ENCODE data around the gene SYT17.

SYT17 gene, protein sequence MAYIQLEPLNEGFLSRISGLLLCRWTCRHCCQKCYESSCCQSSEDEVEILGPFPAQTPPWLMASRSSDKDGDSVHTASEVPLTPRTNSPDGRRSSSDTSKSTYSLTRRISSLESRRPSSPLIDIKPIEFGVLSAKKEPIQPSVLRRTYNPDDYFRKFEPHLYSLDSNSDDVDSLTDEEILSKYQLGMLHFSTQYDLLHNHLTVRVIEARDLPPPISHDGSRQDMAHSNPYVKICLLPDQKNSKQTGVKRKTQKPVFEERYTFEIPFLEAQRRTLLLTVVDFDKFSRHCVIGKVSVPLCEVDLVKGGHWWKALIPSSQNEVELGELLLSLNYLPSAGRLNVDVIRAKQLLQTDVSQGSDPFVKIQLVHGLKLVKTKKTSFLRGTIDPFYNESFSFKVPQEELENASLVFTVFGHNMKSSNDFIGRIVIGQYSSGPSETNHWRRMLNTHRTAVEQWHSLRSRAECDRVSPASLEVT

DNA sequence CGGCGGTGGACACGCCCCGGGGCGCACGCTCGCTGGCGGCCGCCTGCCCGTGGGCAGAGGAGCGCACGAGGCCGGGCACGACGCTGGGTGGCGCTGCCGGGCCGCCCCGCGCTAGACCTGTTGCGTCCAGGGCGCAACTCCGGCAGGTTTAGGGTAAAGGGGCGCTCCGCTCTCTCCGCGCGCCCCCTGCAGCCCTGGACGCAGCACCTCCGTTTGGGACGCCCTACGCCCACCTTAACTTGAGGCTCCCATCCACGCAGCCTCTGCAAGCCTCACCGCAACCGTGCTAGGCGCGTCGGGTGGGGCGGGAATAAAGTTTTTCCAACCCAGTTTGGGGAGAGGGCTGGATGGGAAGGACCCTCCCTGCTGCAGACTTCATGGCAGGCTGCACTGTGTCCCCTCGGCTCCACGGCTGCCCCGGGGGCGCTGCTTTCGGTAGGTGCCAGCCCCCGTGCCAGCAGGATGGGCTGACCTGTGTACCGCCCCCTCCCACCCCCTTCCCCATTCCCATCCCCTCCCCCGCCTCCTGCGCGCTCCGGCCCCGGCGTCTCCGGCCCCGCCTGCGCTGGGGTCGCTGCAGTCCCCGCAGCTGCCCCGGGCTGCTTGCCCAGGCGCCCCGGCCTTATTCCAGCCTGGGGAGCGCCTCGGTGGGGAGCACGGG, at the start of gene SYT17:
TSS of gene SYT17 (plus strand) at position 531 of the 661 bp plus-strand sequence. CDS start 407 bp downstream, outside the sequence.
- DNase-seq: peak; percentile 86

DNA sequence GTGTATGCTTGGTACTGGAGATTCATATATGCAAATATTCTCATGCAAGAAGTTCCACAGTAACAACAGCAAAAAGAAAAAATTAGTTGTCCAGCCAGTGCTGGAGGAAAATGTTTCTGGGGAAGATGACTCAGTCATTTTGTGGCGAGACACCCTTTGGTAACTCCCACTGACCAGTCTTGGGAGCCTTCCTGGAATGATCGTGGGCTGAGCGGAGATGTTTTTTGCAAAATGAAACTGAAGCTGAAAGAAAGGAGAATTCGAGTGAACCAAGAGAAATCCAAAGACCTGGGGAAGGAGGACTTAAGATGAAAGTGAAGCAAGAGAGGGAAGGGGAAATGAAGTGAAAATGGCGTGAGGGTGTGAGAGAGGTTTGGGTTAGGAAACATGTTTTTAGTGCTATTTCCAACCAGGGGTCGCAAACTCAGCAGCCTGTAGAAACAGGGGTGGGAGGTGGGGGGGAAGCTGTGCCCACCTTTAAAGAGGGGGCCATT, 49.1 kb upstream of the SYT17 start:
- no peak for DNase-seq

DNA sequence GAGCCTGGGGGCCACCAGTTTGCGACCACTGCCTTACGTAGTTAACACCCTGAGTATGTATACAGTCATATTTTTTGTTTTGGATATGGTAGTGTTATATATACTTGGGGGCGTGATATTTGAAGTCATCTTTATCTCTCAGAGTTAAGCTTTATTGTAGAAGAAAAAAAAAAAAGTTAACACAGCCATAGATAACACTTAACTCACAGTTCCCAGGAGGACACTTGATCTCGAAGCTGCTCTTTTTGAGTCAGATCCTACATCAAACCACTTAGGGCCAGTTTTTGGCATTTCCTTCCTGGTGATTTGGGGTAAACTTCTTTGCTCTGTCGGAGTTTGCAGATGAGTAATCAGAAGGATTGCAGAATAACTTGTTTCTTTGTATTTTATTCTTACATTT, 48.5 kb upstream of the SYT17 start:
- no peak for DNase-seq

DNA sequence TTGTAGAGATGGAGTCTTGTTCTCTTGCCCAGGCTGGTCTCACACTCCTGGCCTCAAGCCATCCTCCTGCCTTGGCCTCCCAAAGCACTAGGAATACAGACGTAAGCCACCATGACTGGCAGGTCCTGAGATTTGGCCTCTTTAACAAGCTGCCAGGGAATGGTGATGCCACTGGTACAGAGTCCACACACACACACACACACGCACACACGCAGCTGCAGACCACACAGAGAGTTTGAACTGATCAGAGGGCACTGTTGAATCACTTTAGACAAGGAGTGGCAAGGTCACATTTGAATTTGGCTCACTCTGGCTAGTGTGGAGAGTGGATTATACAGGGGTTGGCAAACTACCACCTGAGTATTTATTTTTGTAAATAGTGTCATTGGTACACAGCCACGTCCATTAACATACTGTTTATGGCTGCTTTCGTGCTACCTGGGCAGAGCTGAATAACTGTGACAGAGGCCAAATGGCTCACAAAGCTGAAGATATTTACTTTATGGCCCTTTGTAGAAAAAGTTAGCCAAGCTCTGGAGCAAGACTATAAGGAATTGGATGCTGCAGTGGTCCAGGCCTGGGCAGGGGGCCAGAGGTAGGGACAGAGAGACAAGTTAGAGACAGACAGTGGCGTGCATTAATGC, 44.4 kb upstream of the SYT17 start:
- DNase-seq: no peak

DNA sequence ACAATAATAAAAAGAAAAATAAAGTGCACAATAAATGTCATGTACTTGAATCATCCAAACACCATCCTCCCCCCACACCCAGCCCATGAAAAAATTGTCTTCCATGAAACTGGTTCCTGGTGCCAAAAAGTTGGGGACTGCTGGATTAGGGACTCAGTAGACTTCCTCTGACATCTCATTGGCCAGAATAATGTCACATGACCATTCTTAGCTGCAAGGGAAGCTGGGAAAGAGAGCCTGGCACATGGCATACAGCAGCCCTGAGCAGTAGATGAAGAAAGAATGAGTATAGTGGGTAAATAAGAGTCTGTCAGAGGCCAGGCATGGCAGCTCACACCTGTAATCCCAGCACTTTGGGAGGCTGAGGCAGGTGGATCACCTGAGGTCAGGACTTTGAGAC, 41.7 kb upstream of the SYT17 start:
- no peak for DNase-seq

DNA sequence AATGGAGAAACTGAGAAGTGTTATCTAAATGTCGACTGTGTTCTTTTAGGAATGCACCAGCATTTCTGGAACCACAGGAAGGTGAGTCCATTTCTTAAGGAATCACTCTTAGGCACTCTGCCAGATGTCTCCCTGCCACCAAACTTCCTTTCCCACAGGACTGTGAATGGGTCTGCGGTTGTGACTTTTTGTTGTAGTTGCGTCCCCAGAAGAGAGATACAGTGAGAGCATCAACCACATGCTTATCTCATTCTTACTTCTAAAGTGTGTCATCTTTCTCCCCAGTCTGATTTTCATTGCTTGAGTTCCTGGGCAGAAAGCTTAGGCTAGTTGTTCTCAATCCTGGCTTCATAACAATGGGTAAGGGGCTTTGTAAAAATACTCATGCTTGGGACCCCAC, 40.8 kb upstream of the SYT17 start:
- no peak for DNase-seq

DNA sequence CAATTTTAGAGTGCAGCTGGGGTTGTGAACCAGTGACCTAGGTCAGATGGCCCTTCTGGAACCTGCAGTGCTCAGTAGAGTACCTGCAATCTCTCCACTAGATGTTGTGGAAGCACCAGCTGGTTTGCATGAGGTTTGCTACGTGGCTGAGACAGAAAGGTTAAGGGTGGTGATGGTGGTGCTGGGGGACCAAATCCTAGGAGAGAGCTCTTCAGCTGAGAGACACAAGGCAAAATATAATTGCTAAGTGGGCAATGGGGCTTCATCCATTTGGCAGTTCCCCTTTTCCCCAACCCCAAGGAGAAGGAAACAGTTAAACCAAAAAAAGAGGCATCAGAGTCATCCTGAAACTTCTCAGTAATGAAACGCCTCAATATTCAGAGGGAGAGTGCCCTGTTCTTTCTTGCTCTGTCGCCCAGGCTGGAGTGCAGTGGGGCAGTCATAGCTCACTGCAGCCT, 40.3 kb upstream of the SYT17 start:
- no peak for DNase-seq

DNA sequence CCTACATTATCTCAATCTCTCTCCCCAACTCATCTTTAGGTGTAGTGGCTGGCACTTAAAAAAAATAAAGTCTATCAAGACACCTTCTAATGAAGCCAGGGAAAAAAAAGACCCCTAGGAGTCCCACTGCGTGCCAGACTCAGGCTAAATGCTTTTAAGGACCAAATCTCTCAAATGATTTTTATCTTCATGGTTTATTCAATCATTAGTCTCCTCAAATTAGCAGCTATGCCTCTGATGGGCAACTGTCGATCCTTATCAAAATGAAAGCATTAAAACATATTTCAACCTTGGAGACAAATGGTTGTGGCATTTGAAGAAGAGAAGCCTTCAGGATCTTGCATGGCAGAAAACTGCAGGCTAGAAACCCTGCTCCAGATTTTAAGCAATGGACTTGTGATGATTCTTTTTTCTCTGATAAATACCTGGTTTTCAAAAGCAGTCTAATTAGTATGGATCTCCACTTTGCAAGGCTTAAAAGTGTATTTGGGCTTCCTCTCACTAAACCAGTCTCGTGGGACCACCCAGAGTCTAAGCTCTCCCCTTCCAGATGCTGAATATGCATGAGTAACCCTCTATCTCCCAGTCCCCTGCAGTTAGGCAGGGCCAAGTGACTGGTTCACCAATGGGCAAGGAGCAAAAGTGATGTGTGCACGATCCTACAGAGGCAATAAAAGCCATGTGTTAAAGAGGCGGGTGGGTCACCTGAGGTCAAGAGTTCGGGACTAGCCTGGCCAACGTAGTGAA, 39.4 kb upstream of the SYT17 start:
- no peak for DNase-seq

DNA sequence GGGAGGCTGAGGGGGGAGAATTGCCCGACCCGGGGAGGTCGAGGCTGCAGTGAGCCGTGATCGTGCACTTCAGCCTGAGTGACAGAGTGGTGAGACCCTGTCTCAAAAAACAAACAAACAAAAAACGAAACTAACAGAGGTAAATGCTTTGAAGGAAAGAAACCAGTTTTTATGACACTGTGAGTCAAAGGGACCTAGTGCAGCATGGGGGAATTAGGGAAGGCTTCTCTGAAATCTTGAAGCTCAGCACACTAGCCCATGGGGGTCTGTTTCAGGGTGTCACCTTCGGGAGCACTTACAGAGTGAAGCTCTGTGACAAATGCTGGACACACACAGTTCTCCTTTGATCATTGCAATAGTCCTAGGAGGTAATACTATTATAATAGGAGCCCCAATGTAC, 37.7 kb upstream of the SYT17 start:
- DNase-seq: no peak

DNA sequence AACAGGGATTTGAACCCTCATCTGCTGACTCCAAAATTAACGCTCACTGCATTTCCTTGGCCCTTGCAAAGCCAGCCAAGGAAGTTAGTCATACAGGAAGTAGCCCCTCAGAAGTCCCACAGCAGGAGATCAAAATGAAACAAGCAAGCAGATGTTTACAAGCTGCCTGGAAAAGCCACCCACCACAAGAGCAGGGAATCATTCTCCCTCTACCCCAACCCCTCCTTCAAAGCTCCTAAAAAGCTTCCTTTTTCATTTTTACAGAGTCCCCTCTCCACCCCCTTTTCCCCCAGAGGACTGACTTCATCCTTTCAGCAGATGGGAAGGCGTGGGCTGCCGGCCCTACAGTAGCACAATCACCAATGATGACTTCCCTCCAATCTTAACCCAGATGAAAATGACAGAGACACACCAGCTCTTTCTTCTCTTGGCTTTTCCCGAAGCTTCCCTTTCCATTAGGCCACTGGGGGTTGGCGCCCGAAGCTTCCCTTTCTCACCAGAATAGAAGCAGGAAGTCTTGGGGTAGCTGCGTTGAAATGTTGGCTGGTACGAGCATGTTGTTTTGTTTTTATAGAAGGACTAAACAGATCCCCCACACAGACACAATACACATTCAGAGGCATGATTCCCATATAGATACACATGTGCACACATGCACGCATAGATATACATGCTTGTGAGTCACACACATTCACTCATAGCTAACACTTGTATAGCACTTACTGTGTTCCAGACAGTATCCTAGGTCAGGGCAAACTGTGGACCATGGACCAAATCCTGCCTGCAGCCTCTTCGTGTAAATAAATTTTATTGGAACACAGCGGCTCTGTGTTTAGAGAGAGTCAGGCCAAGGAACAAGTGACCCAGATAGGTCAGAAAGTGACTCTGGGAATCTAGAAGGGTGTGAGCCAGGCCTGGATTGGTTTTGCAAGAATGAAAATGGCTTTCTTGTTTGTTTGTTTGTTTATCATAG, 36.9 kb upstream of the SYT17 start:
- DNase-seq: no peak

DNA sequence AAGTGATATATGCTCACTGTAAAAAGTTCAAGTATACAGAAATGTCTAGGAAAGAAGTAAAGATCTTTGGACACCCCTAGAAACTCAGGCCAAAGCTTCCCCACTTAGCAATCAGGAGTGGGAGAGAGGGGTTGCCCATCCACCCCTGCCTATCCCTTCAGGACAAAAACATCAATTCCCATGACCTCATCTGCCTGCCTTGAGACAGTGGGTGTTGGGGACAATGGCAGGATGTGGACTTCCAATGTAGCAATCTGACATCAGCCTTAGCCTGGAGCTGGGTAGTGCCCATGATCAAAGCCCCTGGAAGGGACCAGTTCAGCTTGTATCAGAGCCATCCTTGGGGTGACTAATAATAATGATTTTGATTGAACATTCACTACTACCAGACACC, 36.2 kb upstream of the SYT17 start:
- no peak for DNase-seq

DNA sequence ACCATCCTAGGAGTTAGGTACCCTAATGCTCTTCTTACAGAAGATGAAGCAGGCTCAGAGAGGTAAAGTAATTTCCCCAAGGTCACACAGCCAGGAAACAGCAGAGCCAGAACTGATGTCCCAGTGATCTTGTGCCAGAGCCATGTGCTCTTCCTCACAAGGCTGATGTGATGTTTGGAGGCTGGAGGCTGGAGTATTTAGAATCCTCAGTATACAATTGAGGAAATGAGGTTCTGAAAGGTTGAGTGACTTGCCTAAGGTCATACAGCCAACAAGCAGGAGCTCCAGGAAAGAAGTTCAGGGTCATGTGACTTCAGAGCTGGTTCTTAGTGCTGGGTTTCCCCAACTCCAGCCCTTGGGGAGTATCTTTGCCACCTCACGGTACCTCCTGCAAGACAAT, 35.8 kb upstream of the SYT17 start:
- DNase-seq: no peak

DNA sequence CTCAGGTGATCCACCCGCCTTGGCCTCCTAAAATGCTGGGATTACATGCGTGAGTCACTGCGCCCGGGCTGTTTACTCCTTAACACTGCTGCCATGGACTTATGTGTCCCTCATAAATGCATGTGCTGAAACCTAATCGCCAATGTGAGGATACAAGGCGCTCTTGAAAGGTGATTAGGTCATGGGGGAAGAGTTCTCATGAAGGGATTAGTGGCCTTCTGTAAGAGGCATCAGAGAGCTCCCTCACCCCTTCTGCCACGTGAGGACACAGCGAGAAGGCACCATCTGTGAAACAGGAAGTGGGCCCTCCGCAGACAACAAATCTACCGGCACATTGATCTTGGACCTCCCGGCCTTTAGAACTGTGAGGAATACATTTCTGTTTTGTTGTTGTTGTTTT, 35.1 kb upstream of the SYT17 start:
- no peak for DNase-seq

DNA sequence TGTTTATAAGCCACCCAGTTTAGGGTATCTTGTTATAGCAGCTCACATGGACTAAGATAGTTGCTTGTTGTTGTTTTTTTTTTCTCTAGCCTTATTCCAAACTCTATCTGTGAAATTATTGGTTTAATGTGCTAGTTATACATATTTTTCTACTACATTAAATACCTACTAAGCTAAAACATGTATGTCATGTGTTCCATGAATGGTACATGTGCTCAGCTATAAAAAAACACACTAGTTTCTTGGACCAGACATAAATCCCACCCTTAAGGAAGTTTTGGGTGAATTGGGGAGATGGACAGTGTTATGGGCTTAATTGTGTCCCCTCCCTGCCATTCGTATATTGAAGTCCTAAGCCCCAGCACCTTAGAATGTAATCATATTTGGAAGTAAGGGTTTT, 34.4 kb upstream of the SYT17 start:
- DNase-seq: no peak

DNA sequence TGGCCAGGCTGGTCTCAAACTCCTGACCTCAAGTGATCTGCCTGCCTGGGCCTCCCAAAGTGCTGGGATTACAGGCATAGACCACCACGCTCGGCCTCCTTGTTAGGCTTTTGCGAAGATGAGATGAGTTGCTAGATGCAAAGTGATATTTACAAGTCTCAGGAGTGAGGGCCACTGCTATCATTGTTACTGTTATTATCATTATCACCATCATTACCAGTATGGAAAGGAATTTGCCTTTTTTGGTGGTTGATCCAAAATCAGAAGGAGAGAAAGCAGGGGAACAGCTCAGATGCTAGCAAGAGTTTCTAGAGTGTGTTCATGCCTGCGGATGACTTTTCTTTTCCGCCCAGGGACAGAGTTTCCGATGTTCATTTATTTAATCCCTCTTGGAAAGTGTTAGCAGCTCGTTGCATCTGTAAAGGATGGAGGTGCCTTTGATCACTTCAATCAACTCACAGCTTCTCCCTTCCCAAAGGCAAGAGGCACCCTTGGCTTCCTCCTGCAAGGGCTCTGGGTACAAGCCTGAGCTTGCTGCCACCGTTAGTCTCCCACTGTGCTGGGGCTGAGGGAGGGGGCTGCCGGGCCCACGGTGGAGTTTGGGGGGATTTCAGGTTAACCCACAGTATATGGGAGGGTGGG, 32.7 kb upstream of the SYT17 start:
- DNase-seq: no peak

DNA sequence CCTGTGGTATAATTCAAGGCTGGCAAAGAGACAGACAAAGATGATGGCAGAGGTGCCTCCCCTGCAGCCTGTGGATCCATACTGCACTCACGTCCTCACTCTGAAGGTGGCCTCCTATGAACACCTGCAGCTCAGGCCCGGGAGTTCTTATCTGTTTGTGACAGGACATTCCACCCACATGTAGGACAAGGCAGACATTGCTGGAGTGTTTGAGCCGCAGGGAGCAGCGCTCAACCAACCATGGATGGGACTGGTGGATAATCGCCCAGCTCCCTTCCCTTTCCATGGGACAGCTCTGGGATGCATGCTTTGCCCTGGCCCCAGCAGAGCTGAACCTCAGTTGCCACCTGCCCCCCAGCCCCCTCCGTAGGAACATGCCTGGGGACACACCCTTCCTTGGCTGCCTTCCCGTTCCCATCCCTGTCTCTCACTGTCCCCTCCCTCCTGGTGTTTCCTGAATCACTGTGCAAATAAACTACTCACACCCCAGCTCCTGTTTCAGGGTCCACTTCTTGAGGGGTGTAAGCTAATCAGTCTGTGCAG, 32.1 kb upstream of the SYT17 start:
- peak; percentile 13 for DNase-seq

DNA sequence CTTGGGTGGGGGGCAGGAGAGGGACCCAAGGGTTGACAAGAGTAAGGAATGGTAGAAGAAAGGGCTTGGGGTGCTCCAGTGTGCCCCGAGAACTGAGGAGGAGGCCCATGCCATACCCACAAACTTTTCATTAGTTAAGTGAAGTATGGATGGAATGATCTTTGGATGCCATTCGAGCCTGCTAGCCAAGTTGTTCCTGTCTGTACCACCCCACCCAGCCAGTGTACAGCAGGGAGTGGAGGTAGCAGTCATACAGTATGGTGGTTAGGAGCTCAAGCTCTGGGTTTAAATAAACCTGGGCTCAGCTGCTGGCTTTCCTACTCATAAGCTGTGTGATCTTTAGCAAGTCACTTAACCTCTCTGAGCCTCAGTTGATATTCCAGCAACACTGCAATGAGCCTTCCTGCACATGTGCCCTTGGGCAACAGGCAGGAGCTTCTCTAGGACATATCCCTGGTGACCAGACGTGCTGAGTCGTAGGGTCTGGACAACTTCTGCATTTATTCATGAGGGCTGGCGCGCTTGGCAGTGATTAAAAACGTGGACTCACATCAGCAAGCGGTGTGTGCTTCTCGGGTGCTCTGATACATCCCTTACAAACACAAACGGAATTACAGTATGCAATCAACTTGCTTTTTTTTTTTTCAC, 31.4 kb upstream of the SYT17 start:
- no peak for DNase-seq

DNA sequence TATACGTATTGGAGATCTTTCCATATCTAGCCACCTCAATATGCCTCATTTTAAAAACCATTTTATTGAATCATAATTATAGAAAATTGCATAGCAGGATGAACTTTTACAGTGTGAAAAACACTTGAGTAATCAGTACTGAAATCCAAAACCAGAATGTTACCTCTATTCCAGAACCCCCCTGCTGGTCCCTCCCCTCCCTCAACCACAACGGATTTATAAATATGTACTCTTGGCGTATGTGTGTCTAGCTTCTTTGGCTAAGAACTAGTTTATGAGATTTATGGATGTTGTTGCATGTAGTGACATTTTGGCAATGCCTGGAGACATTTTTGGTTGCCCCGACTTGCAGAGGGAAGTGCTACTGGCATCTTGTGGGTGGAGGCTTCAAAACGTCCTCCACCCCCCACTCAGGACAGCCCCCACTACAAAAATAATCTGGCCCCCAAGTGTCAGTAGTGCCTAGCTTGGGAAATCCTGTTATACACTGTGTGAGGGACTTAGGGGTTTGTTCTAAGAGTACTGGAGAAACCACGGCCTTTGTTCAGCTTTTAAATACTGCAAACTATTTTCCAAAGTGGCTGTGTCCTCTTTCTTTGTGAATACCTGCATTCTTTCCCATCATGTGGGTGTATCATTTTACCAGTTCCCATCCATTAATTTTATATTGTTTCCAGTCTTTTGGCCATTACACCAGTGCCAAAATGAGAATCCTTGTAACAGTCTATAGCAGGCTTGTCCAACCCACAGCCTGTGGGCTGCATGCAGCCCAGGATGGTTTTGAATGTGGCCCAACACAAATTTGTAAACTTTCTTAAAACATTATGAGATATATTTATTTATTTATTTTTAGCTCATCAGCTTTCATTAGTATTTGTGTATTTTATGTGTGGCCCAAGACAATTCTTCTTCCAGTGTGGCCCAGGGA, 30.6 kb upstream of the SYT17 start:
- DNase-seq: no peak

DNA sequence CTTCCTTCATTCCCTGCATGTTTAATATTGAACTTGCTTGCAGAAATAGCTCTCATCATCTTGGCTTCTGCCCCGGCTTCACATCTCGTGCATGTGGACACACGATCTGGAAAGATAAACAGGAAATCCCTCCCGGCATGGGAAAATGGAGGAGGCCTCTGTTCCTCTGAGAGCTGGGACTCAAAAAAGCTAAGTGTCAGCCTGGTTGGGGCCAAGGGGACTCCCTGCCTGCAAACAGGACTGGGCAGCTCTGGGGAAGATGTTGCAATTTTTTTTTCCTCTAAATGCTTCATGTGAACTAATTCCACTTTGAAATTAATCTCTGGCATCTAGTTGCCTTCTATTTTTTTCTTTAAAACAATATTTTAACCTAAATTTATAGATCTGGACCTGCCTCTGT, 29.4 kb upstream of the SYT17 start:
- DNase-seq: peak; percentile 76

Measured in NCI-H1092 (cell line).